ENCODE data around the gene WDFY3.
"Not testable (repeated sequence)": the region's sequence is repeated elsewhere in the genome, so short reads cannot be mapped to it uniquely, and the experiment has no call there.

The WDFY3 gene

DNA sequence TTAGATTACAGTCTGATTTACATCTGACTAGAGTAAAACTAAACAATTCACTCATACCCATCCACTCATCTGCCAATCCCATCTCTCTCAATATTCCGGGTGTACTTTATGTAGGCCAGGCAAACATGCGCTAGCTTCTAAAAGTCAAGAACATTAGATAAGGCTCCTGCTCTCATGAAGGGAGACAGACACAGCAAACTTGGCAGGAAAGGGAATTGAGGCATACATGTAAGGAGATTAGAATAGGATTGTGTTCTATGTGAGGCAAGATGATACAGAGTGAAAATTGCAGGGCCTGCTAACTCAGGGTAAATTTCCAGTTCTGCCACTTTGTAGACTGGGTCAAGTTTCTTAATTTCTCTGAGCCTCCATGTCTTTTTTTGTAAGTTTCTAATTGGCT, 247.8 kb downstream of the WDFY3 start:
- DNase-seq (ENCODE audit: low read depth in 3 of 3): no peak

GRCh38 chr4:84710548-84710947, 255.9 kb downstream of the WDFY3 start:
- DNase-seq (ENCODE audit: low read depth in 3 of 3): no peak

DNA sequence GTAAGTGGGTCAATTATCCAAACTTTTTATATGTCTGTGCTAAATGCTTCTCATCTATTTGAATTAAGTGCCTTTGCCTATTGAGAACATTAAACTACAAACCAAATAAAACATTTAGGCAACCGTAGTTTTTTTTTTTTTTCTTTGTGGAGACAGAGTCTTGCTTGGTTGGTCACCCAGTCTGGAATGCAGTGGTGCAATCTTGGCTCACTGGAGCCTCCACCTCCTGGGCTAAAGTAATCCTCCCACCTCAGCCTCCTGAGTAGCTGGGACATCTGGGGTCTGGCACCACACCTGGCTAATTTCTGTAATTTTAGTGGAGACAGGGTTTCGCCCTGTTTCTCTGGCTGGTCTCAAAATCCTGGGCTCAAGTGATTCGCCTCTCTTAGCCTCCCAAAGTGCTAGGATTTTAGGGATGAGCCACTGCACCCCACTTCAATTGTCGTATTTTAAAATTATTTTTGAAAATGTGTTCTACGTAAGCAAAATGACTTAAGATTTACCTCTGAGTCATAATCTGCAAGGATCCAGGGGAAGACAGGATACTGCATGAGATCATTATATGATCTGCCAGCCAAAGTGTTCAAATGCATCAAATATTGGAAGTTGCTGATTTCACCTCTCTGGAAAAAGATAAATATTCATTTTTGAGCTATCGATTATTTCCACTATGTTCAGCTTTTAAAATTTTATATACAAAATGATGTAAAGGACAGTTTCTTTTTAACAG, 257.9 kb downstream of the WDFY3 start:
- no peak for DNase-seq (ENCODE audit: low read depth in 3 of 3)

- no peak for DNase-seq (ENCODE audit: low read depth in 3 of 3)
Measured at GRCh38 chr4:84706286-84706685, 260.2 kb downstream of the WDFY3 start.

GRCh38 chr4:84699001-84699671, 267.4 kb downstream of the WDFY3 start:
- no peak for DNase-seq (ENCODE audit: low read depth in 3 of 3)

DNA sequence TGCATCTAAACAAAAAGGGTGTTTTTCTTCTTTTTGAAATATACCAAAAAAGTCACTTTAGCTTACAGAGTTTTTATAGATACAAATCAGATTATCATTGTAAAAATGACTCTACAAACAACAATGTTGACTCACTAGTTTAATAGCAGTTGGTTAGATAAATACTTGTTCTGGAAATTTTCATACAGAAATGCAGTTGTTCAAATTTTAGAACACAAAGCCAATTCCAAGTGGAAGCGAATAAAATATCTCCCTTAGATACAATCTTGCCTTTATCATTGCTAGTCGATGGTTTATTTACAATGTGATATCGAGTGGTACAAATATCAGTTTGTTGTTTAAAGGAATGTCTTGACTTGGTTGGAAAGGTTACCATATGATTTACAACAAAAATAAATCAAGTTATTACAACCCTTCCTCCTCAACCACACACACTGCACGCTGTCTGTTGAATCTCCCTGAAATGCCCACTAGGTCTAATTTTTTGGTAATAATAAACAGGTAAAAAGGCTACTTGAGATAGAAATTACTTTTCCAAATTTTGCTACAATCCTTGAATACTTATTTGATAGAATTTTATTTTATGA, 268.8 kb downstream of the WDFY3 start:
- no peak for DNase-seq (ENCODE audit: low read depth in 3 of 3)

GRCh38 chr4:84697159-84697558, 269.3 kb downstream of the WDFY3 start:
- DNase-seq (ENCODE audit: low read depth in 3 of 3): no peak

DNA sequence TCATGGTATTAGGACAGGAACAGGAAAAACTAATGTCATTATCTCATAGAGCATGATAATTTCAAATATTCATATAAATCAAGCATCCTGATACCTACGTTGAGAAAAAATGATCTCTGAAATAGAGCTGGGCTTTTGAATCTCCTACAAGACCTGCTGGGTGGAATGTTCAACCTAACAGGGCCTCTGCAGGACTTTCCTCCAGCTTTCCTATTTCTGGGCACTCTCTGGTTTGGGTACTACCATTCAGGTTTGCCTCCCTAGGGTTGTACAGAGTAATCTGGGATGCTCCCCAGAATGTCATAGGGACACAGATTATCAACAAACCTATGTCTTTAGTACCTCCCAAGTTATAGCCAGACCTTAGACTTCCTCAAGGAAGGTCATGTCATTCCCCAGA, 274.7 kb downstream of the WDFY3 start:
- DNase-seq (ENCODE audit: low read depth in 3 of 3): no peak

- no peak for DNase-seq (ENCODE audit: low read depth in 3 of 3)
Measured at GRCh38 chr4:84691170-84691691, 275.3 kb downstream of the WDFY3 start.

- no peak for DNase-seq (ENCODE audit: low read depth in 3 of 3)
Measured at GRCh38 chr4:84690481-84690880, 276.0 kb downstream of the WDFY3 start.

DNA sequence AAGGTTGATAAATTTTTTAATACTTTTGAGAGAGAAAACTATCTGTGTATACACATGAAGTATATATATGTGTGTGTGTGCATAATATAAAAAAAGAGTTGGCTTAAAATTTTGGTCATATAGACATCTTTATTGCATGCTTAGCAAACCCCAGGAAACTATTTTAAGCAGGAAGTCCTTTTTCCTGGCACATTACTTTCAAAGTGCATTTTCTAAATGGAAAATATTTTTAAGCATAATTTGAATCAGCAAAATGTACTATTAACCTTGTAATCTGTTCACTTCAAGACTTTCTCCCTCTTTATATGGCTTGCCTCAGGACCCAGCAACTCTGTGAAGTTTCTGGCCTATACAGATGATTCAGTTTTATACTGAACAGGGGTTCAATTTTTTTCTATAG, 277.3 kb downstream of the WDFY3 start:
- DNase-seq (ENCODE audit: low read depth in 3 of 3): no peak

- DNase-seq (ENCODE audit: low read depth in 3 of 3): no peak
Measured at GRCh38 chr4:84688605-84689004, 277.9 kb downstream of the WDFY3 start.

DNA sequence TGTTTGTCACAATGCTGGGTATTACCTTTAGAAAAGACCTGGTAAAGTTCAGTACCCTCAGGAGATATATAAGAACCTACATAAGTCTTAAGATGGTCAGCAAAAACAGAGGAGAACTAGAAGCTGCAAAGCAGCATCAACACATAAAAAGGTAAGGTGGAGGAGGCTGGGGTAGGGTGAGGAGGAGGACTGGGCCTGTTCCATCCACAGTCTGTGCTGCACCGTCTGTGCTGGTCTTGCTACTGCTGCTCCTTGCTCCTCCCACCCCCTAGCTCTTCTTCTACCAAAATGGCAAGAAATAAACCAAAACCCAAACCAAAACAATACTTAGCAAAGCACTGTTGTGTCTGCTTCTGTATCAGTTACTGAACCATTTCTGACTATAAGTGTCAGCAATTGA, 281.4 kb downstream of the WDFY3 start:
- no peak for DNase-seq (ENCODE audit: low read depth in 3 of 3)

DNA sequence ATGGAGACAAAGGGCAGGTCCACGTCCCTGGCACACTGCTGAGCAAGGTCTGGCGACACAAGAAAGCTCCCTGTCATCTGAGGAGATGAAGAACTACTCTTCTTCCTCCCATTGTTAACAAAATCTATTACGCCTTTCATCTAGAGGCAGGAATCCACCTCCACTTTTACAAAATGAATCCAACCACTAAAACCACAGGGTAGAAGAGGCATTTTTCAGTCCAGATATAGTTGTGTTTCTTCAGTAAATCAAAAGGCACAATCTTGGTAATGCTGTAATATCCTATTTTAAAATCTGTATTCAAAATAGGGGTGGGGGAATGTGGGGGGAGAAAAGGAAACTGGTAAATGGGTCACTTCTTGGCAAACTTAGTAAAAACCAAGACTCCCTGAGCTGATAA, 282.1 kb downstream of the WDFY3 start:
- DNase-seq (ENCODE audit: low read depth in 3 of 3): no peak

GRCh38 chr4:84683064-84683850, 283.2 kb downstream of the WDFY3 start:
- DNase-seq (ENCODE audit: low read depth in 3 of 3): no peak

DNA sequence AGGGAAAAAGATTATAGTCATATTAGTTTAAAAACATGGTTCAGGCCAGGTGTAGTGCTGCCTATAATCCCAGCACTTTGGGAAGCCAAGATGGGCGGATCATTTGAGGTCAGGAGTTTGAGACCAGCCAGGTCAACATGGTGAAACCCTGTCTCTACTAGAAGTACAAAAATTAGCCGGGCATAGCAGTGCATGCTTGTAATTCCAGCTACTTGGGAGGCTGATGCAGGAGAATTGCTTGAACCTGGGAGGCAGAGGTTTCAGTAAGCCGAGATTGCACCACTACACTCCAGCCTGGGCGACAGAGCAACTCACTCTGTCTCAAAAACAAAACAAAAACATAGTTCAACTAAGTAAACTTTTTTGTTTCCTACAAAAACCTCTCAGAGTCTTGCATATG, 283.8 kb downstream of the WDFY3 start:
- DNase-seq (ENCODE audit: low read depth in 3 of 3): not testable (repeated sequence)

- DNase-seq (ENCODE audit: low read depth in 3 of 3): no peak
Measured at GRCh38 chr4:84681486-84682274, 284.8 kb downstream of the WDFY3 start.

DNA sequence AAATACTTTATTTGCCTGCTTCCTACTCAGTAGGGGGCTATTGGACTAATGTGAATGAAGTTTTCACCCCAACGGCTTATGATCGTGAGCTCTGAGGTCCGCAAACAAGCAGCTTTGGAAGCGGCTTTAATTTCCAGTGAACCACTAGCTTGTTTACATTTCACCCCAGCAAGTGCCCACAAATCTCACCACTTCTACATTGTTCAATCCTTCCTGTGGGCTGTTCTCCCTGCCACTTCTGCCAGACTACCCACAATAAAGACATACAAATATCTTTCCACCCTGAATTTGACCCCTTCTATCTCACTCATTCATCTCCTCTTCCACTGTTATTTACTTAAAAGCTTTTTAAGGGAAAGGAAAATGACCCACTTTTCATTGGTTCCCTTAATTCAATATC, 285.5 kb downstream of the WDFY3 start:
- DNase-seq (ENCODE audit: low read depth in 3 of 3): no peak

DNA sequence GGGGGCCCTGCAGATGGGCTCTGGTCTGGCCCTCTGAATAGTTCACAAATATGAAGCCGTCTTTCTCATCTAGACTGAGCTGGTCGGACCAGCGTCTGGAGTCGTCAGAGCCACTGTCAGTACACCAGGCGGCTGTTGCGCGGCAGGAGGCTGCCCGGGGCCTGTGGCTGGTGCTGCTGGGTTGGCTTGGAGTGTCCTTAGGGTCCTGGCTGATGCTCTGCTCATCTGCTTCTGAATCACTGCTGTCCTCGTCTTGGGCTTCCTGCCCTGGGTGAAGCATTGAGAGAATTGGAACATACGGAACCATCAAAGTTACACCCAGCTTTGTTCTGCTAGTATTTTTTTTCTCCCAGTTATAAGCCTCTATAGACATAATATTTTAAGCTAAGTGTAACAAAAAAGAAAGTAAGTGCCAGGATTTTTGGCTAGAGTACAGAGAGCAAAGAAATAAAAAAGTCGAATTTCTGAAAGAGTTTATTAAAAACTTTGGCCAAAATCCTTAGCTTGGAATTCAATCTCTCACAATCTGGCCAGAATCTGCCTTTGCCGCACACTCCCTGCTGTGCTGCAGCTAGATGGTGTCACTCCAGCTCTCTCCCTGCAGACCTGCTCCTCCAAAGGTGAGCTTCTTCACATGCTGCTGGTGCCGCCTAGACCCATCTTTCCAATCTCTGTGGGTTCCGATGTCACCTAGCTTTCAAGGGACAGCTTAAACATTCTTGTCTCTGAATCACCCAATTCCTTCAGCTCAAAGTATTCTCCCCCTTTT, 287.3 kb downstream of the WDFY3 start:
- no peak for DNase-seq (ENCODE audit: low read depth in 3 of 3)

DNA sequence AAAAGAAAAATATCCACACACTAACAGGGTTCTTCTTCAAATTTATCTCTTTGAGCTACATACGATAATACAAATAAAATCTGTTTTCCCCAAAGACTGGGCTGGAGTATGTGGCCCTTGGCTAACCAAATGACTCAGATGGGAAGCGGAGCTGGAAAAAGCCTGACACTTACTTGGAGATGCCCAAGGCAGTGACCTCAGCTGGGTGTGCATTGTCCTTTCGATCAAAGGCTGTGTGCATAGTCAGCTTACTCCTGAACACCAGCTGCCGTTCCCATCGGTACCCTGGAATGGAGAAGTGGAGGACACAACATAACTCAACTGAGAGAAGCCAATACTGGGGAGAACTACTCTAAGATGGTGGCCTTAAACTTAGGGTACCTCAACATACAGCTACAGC, 288.5 kb downstream of the WDFY3 start:
- no peak for DNase-seq (ENCODE audit: low read depth in 3 of 3)

DNA sequence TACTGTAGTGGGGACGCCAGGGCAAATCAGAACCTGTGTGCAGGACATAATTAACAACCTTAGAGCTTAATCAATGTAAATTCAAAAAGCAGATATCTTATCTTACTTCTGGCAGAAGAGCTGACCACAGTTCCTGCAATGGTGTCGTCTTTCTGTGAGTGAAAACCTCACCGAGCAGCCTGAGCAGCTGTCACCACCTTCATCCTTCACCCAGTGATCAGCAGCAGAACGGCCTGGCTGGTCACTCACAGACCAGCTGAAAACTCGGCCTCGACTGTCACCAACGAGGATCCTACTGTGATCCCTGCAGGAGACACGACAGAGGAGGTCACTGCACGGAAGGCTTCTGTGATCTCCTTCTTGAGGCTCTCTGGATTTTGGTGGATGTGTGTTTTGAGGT, 289.4 kb downstream of the WDFY3 start:
- DNase-seq (ENCODE audit: low read depth in 3 of 3): no peak

Data from stimulated activated CD4-positive, alpha-beta T cell treated with anti-CD3 and anti-CD28 coated beads, TNF-alpha, amount 100 ng/mL, for 4 hours (primary cell).